Measurements from ENCODE around the gene HS6ST2. TPM values are rescaled to one million over a fixed set of nuclear protein-coding genes. Genes with fewer than 3 reads are reported as not detected.

HS6ST2 gene
- total and polyA plus RNA-seq, 10 of the 15 experiments (the other 5 are each of a cell fraction or from before 2014, with no cell fraction given), result not detected

DNA sequence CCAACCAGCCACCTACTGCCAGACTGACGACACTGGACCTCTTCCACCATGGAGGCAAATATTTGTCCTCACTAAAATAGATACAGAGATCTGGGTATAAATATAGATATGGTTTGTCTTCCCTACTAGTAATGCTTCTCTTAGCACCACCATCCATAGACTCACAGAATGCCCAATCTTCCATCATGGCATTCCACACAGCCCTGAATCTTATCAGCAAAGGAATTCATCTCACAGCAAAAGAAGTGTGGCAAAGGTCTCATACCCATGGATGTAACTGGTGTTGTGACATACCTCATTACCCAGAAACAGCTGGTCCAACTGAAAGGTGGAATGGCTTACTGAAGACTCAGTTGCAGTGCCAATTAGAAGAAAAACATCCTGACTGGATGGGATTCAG is 47.2 kb upstream of the HS6ST2 start:
- WGBS (ENCODE audit: insufficient coverage, insufficient replicate concordance, low lambda C conversion rate, missing lambda C conversion rate), result 4% methylated on average over 1 of the region's 1 CpG
- ChIA-PET CTCF (interaction anchor here (0.9 to 1.7 kb wide), 13 partner anchors 14 to 675 kb away, joined by 3 to 14 read pairs (median 5); no protein-coding TSS in a partner anchor), SMC1A (ENCODE audit: uncharacterized antibody, unreplicated experiment) (interaction anchor here (0.8 to 2.4 kb wide), 3 partner anchors 9 to 667 kb away, joined by 4 to 17 read pairs (median 5); no protein-coding TSS in a partner anchor), POLR2A (no interaction called here), RAD21 (ENCODE audit: unreplicated experiment) (interaction anchor here (0.9 kb wide), 1 partner anchor 245 kb away, joined by 3 read pairs; no protein-coding TSS in a partner anchor)
- TF ChIP-seq BCLAF1 (IDR thresholded peaks at IDR 0.05), result no peak
- TF ChIP-seq ZNF207 (IDR thresholded peaks at IDR 0.05; ENCODE audit: borderline replicate concordance), result no peak
- no peak for TF ChIP-seq SP1 (IDR thresholded peaks at IDR 0.05; ENCODE audit: low read depth, low read length)
- no peak for TF ChIP-seq ZSCAN29 (IDR thresholded peaks at IDR 0.05)
- TF ChIP-seq WRNIP1 (IDR thresholded peaks at IDR 0.05; ENCODE audit: borderline replicate concordance, low read depth, low read length), result no peak
- no peak for FAIRE-seq
- Histone ChIP-seq H3K36me3 (ENCODE audit: control insufficient read depth in 2 of 2, insufficient read depth in 2 of 2, low read length in 1 of 2) (no peaks in the 10 kb centered on the region), H3K9me3 (replicated peaks; ENCODE audit: control insufficient read depth, insufficient read depth, low read length) (no peaks in the 10 kb centered on the region; the same call in 2 of the 3 replicates), H3K4me3 (no peak overlapping the region), H3K27me3 (replicated peaks in 1 of 2; ENCODE audit: control insufficient read depth in 2 of 2, insufficient read depth in 2 of 2, low read length in 1 of 2) (no peaks in the 10 kb centered on the region), H3K9ac (ENCODE audit: control insufficient read depth, insufficient read depth, low read length) (no peak overlapping the region), H3K4me2 (ENCODE audit: control insufficient read depth, insufficient read depth) (no peak overlapping the region), H3K4me1 (ENCODE audit: control insufficient read depth, insufficient read depth, low read length) (no peaks in the 10 kb centered on the region), H2AFZ (ENCODE audit: control insufficient read depth, low read depth, low read length) (no peak overlapping the region), H4K20me1 (ENCODE audit: control insufficient read depth, insufficient read depth) (no peaks in the 10 kb centered on the region), H3K27ac (ENCODE audit: control insufficient read depth, insufficient read depth) (no peak overlapping the region), H3K79me2 (ENCODE audit: control insufficient read depth, insufficient read depth, low read length) (no peaks in the 10 kb centered on the region)
- BruUV-seq (replicated peaks), result no TSS peak
- DNase-seq (ENCODE audit: low read depth, low spot score), result no peak
- ATAC-seq, result no peak
- in situ Hi-C loops (cut with MboI) (no loop called here), intact Hi-C loops (cut with micrococcal nuclease; ENCODE audit: unreplicated experiment) (loop anchor here (10.0 kb wide), 2 partner anchors 169 to 669 kb away; no protein-coding TSS in a partner anchor)

Measured in GM12878 (cell line).